ENCODE results near the gene SZT2.
"Not testable (repeated sequence)": the region's sequence is repeated elsewhere in the genome, so short reads cannot be mapped to it uniquely, and the experiment has no call there.

Gene SZT2

DNA sequence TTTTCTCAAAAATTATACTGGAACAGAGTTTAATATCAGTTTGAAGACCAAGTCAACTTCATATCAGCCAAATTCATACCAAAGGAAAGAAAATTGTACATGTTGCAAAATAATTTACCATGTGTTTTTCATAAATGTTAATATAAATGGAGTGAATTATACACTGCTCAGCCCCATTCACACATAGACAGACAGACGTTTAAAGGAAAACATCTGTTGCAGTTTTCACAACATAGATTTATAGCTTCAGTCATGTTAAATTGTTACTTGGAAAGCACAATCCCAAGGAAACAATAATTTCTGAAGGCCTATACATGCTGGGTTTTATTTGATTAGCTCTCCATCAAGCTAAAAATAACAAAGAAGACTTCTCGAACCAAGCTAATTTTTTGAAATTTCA is 91.8 kb downstream of the SZT2 start:
- DNase-seq (ENCODE audit: low read depth in 2 of 2, low spot score in 1 of 2) = no peak

DNA sequence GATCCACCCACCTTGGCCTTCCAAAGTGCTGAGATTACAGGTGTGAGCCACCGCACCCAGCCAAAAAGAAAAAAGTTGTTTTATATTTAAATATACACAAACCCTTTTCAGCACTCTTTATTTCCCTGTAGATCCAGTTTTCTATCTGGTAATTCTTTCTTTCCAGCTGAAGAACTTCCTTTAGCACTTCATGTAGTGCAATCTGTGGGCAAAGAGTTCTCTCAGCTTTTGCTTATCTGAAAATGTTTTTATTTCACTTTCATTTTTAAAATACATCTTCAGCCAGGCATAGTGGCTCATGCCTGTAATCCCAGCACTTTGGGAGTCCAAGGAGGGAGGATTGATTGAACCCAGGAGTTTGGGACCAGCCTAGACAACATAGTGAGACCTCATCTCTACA is 92.5 kb downstream of the SZT2 start:
- DNase-seq (ENCODE audit: low read depth in 2 of 2, low spot score in 1 of 2) = no peak

DNA sequence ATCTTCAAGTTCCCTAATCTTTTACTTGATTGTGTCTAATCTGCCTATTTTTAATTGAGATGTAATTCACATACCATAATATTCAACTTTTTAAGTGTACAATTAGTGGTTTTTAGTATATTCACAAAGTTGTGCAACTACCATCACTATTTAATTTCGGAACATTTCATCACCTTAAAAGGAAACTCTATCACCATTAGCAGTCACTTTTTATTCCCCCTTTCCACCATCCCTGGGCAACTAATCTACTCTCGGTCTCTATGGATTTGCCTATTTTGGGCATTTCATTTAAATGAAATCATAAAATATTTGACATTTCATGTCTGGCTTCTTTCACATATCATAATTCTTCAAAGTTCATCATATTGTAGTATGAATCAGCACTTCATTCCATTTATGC is 94.7 kb downstream of the SZT2 start:
- no peak for DNase-seq (ENCODE audit: low read depth in 2 of 2, low spot score in 1 of 2)

DNA sequence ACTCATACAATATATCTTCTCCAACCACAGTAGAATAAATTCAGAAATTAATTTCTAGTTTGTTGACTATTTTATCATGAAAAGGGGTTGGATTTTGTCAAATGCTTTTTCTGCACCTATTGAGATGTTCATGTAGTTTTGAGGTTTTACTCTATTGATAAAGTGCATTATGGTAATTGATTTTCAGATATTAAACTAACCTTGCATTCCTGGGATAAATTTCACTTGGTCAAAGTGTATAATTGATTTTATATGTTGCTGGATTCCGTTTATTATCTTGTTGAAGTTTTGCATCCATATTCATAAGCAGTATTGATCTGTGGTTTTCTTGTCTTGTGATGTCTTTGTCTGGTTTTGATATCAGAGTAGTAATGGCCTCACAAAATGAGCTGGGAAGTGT is 98.5 kb downstream of the SZT2 start:
- DNase-seq (ENCODE audit: low read depth in 2 of 2, low spot score in 1 of 2) = no peak

DNA sequence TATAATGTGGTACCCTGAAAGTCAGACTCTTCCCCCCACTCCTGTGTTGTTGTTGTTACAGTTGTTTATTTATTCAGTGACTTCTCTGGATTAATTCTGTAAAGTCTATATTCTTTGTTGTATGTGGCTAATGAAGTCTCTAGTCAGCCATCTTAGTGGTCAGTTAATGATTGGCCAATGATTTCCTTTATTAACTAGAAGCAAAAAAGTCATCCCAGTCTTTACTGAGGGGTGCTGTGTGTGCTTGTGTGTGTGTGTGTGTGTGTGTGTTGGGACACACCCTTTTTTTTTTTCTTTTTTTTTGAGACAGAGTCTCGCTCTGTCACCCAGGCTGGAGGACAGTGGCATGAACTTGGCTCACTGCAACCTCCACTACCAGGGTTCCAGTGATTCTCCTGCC is 101.4 kb downstream of the SZT2 start:
- no peak for DNase-seq (ENCODE audit: low read depth in 2 of 2, low spot score in 1 of 2)

DNA sequence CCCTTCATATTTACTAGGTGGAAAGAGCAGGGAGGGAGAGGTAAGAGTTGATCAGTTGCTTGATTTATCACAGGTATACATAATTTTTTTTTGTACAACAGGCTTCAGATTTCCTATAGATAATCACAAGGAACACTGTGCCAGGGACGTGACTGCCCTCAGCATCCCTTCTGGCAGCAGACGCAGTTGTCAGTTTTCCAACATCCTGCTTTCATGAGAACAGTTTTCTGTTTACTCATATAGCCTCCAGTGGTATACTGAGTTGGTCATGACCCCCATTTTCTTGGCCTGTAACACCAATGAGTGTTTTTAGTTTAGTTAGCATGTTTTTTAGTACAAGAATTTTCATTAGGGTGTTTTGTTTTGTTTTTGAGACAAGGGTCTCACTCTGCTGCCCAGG is 103.1 kb downstream of the SZT2 start:
- no peak for DNase-seq (ENCODE audit: low read depth in 2 of 2, low spot score in 1 of 2)

DNA sequence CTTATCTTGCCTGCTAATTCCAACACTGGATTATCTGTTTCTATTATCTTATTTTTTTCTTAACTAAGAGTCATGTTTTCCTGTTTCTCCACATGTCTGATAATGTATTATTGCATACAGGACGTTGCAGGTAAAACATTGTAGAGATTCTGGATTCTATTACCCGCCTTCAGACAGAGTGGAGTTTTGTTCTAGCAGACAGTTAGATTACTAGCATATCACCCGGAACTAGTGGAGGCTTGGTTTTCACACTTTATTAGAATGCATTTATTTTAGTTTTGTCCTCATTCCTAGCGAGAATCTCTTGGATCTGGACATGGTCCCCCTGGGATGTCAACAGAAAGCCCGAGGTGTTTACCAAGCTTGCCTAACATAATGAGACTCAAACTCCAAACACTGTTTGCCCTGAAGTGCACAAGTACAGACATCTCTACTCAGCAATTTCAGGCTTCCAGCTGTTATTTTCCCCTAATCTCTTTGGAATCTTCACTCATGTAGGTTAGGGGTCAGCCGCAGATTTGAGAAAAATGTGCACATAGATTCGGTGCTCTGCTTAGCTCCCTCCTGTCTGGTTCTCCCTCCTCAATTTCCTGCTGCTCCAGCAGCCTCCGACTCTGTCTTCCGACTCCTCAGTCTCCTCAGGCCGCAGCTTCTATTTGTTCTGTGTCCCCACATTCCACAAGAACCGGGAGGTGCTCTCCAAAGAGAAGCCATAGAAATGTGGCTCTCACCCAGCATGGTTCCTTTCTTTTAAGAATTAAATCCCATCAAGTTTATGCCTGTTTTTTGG is 104.2 kb downstream of the SZT2 start:
- no peak for DNase-seq (ENCODE audit: low read depth in 2 of 2, low spot score in 1 of 2)

DNA sequence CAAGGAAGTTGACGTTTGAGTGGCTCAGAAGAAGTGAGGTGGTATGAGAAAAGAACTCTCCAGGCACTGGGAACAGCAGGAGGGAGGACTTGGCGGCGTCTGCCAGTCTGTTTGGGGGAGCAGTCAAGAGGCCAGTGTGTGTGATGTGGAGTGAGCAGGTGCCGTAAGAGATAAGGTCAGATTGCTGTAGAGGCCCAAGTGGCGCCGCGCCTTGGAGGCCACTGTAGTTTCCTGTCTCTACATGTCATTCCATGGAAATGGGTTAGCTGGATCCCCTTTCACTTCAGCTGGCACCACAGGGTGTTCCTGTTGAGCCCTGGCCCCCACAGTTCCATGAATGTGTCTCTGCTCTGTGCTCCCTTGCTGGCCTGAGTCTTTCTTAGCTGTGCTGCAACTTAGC is 105.5 kb downstream of the SZT2 start:
- no peak for DNase-seq (ENCODE audit: low read depth in 2 of 2, low spot score in 1 of 2)

DNA sequence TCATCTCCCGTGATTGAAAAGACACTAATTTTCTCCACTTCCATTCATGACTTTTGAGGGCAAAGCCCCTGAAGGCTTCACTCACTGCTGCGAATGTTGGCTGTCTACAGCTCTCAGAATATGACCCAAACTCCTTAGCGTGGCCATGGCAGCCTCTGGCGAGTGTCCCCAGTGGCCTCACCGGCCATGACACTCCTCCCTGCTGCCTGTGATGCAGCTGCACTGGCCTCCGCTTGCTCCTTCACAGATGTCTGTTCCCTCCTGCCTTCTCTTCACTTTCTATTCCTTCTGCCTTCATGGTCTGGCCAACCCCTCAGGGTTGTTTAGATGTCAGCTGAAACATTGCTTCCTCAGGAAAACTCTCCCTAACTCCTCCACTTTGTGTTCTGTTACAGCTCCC is 110.2 kb downstream of the SZT2 start:
- DNase-seq (ENCODE audit: low read depth in 2 of 2, low spot score in 1 of 2) = no peak

DNA sequence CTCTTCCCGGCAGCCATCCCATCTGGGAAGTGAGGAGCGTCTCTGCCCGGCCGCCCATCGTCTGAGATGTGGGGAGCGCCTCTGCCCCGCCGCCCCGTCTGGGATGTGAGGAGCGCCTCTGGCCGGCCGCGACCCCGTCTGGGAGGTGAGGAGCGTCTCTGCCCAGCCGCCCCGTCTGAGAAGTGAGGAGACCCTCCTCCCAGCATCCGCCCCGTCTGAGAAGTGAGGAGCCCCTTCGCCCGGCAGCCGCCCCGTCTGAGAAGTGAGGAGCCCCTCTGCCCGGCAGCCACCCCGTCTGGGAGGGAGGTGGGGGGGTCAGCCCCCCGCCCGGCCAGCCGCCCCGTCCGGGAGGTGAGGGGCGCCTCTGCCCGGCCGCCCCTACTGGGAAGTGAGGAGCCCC is 112.1 kb downstream of the SZT2 start:
- DNase-seq (ENCODE audit: low read depth in 2 of 2, low spot score in 1 of 2) = not testable (repeated sequence)

DNA sequence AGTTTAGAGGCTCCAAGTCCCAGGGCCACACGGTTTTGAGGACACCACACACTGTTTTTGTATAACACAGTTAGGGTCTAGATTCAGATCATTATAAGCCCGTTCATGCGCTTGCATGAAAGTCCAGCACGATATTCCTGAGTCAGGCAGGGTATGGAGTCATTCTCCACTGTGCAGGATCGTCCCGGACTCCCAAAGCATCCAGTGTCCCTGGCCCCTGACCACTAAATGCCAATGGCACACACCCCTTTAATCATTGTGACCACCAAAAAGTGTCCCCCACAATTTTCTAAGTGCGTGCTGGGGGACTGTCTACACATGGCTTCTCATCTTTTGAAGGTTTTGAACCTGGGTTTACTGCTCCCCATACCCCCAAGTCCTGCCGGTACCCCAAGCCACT is 113.8 kb downstream of the SZT2 start:
- no peak for DNase-seq (ENCODE audit: low read depth in 2 of 2, low spot score in 1 of 2)

Measured in stimulated activated CD8-positive, alpha-beta memory T cell treated with anti-CD3 and anti-CD28 coated beads, Interleukin-4, amount 100 ng/mL, for 4 hours (primary cell).